ENCODE data around the gene FAM170B.

Gene FAM170B

GRCh38 chr10:49106451-49106850 lies 27.4 kb downstream of the FAM170B start:
- DNase-seq (ENCODE audit: low spot score) = peak; percentile 26

GRCh38 chr10:49105076-49105475 lies 28.7 kb downstream of the FAM170B start:
- no peak for DNase-seq (ENCODE audit: low spot score)

- DNase-seq (ENCODE audit: low spot score) = peak; percentile 24
These were observed 29.5 kb downstream of the FAM170B start for GRCh38 chr10:49104323-49104722.

- DNase-seq (ENCODE audit: low spot score) = no peak
These were observed 30.1 kb downstream of the FAM170B start for GRCh38 chr10:49103761-49104160.

- DNase-seq (ENCODE audit: low spot score) = peak; percentile 26
These were observed 34.8 kb downstream of the FAM170B start for GRCh38 chr10:49099046-49099445.

- DNase-seq (ENCODE audit: low spot score) = peak; percentile 15
These were observed 36.9 kb downstream of the FAM170B start for GRCh38 chr10:49096890-49097445.

GRCh38 chr10:49094646-49095045 lies 39.2 kb downstream of the FAM170B start:
- peak; percentile 25 for DNase-seq (ENCODE audit: low spot score)

- peak; percentile 11 for DNase-seq (ENCODE audit: low spot score)
These were observed 39.9 kb downstream of the FAM170B start for GRCh38 chr10:49093922-49094321.

- DNase-seq (ENCODE audit: low spot score) = peak; percentile 18
These were observed 41.3 kb downstream of the FAM170B start for GRCh38 chr10:49092477-49092876.

GRCh38 chr10:49091450-49092210 lies 42.2 kb downstream of the FAM170B start:
- peak; percentile 17 for DNase-seq (ENCODE audit: low spot score)

- DNase-seq (ENCODE audit: low spot score) = peak; percentile 19
These were observed 43.0 kb downstream of the FAM170B start for GRCh38 chr10:49090696-49091380.

GRCh38 chr10:49090189-49090575 lies 43.6 kb downstream of the FAM170B start:
- no peak for DNase-seq (ENCODE audit: low spot score)

GRCh38 chr10:49089557-49090188 lies 44.1 kb downstream of the FAM170B start:
- DNase-seq (ENCODE audit: low spot score) = peak; percentile 17

GRCh38 chr10:49089152-49089551 lies 44.7 kb downstream of the FAM170B start:
- peak; percentile 13 for DNase-seq (ENCODE audit: low spot score)

- DNase-seq (ENCODE audit: low spot score) = no peak
These were observed 46.9 kb downstream of the FAM170B start for GRCh38 chr10:49086889-49087288.

- no peak for DNase-seq (ENCODE audit: low spot score)
These were observed 50.6 kb downstream of the FAM170B start for GRCh38 chr10:49083261-49083660.

- no peak for DNase-seq (ENCODE audit: low spot score)
These were observed 51.1 kb downstream of the FAM170B start for GRCh38 chr10:49082766-49083165.

- no peak for DNase-seq (ENCODE audit: low spot score)
These were observed 52.1 kb downstream of the FAM170B start for GRCh38 chr10:49081547-49082275.
